GM19468 (cell line): Measurements from ENCODE around the gene SUPT4H1.

Experiments
- ATAC-seq: cut with Tn5 transposase; IDR thresholded peaks from one replicate; pipeline ENCODE4 v1.9.1; 2021; ENCODE audit warnings: mild to moderate bottlenecking, moderate library complexity, moderate number of reproducible peaks; ENCODE audit not compliant: unreplicated experiment; ENCODE audit errors: extremely low read depth

SUPT4H1 gene

DNA sequence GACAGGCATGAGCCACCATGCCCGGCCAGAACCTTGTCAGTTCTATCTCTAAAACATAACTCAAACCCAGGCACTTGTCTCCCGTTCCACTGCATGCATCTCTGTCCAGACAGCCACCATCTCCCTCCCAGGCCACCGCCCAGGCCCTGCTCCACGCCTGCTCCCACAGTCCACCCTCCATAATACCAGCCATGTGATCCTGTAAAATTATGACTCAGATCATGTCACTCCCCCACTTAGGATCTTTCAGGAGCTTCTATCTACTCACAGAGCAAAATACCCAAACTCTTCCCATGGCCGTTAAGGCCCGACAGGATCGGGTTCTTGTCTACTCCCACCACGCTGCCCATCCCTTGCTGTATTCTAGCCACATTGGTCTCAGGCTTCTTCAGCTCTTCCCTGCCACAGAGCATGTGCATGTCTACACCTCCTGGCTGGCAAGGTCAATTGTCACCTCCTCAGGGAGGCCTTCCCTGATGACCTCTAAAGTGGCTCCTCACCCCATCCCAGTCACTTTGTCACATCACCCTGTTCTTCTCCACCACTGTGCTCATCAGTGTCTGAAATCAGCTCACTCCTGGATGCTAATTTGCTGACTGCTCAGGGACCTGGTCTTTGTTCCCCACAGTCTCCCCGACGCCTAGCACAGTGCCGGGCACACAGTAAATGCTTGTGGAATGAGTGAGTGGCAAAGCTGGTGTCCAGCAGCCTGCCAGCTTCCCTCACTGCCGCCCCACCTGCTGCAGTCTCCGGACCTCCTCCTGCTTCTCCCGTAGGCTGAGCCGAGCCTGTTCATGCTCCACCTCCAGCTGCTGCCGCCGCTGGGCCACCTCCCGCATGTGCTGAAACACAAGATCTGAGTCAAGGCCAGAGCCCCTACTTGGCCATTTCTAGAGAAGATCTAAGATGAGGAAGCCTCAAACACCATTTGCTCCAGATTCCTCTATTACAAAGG lies 30.2 kb downstream of the SUPT4H1 start:
- no peak for ATAC-seq

DNA sequence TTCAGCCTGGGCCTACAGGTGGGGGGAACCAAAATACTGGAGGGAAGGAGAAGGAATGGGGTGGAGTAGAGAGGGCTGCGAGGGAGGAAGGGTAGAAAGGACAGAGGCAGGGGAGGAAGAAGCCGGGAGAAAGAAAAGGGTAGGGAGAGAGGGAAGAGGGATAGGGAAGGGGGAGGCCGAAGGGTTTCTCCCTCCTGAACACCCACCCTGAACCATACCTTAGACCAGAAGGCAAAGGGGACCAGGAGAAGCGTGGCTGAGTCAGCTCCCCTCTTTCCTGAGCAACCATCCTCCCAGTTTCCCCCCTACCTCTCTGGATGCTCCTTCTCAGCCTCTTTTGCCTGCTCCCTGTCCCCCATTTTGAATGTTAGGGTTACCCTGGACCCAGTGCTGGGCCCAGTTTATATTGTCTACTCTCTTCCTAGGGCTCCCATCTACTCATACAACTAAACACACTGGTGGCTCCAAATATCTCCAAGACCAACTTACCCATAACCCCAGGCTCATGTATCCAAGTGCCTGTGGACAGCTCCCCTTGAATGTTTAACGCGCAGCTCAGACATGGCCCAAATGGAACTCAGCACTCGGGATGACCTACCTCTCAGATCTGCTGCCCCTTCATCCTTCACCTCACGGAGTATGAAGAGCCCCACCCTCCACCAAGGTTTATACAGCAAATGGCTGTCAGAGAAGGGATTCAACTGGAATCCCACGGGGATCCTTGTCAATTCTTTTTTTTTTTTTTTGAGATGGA lies 31.3 kb downstream of the SUPT4H1 start:
- ATAC-seq: no peak

DNA sequence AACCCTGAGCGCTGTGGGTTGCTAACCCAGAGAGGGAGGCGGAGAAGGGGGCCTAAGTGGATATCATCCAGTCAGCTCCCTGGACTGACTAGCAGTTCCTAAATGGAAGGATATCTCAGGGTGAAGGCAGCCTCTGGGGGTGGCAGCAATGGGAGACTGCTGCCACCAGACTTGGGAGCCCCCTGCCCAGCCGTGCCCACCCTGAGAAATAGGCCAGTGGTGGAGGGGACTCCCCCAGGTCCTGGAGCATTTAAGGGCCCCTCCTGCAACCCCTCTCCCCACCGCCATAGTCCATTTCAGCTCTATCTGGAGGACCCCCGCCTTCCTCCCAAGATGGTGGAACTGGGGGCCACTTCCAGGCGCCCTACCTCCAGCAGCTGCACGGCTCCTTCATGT lies 31.8 kb downstream of the SUPT4H1 start:
- no peak for ATAC-seq

DNA sequence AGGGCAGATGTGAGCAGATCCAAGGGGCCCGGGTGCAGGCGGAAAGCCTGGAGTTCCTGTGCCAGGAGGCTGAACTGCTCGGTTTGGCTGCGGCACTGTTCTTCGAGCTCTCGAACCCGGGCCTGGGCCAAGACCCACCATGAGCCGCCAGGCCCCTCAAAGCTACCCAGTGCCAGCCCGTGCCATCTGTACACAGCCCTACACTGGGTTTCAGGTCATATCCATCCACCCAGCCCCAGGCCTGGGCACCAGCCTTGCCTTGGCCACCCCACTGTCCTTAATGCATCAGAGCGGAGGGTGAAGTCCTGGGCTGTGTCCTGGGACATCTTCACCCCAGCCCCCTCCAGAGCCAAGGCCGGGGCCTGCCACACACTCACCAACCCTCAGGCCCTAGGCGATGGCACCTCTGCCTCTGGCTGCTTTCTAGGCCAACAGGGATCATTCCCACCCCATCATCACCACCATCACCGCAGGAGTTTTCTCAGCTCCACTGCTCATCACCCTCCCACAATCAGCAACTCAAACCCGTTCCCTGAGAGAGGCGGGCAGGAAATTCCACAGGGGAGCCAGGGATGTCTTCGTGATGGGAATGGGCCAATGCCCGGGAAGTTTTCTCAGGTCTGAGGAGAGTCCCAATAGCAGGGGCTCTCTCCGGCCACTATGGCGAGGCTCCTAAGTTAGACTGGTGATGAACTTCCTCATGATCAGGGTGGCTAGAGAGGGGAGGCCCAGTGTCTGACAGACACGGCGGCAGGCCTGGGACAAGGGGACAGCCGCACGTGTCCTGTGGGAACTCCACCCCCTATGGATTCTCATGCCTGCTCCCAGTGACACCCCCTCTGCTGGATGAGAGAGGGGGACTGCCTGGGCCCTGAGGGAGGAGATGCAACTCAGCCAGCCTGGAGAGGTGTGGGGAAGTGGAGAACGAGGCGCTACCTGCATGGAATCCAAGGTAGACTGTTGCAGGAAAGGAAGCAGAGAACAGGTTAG lies 32.5 kb downstream of the SUPT4H1 start:
- ATAC-seq: no peak

- no peak for ATAC-seq
These were observed 33.3 kb downstream of the SUPT4H1 start for GRCh38 chr17:58318627-58319172.

- ATAC-seq: no peak
These were observed 33.9 kb downstream of the SUPT4H1 start for GRCh38 chr17:58318065-58318481.

- no peak for ATAC-seq
These were observed 34.5 kb downstream of the SUPT4H1 start for GRCh38 chr17:58317421-58318064.

- no peak for ATAC-seq
These were observed 35.6 kb downstream of the SUPT4H1 start for GRCh38 chr17:58316260-58316960.

- no peak for ATAC-seq
These were observed 36.3 kb downstream of the SUPT4H1 start for GRCh38 chr17:58315750-58316149.

GRCh38 chr17:58315281-58315711 lies 36.7 kb downstream of the SUPT4H1 start:
- no peak for ATAC-seq

- ATAC-seq: no peak
These were observed 37.3 kb downstream of the SUPT4H1 start for GRCh38 chr17:58314706-58315015.

GRCh38 chr17:58313815-58314705 lies 37.9 kb downstream of the SUPT4H1 start:
- ATAC-seq: no peak

- no peak for ATAC-seq
These were observed 39.2 kb downstream of the SUPT4H1 start for GRCh38 chr17:58312829-58313228.

- no peak for ATAC-seq
These were observed 39.9 kb downstream of the SUPT4H1 start for GRCh38 chr17:58312021-58312630.

DNA sequence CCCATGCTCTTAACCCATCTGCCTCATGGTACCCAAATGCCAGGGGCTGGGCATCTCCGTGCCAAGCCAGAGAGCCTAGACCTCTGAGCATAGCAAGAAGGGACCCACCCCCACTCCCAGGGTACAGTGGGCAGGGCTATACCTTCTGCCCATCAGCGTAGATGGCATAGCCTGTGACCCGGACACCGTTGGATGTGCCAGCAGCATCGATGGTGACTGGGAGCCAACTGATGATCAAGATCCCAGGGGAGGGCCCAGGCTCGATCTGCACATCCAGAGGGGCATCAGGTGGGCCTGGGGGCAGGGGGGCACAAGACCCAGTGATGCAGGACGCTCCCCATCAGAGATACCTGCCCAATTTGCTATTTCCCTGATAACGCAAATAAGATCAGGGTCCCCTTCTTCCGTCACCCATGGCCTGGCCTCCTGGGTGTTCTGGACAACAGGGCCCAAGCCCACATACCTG lies 40.5 kb downstream of the SUPT4H1 start:
- ATAC-seq: no peak

DNA sequence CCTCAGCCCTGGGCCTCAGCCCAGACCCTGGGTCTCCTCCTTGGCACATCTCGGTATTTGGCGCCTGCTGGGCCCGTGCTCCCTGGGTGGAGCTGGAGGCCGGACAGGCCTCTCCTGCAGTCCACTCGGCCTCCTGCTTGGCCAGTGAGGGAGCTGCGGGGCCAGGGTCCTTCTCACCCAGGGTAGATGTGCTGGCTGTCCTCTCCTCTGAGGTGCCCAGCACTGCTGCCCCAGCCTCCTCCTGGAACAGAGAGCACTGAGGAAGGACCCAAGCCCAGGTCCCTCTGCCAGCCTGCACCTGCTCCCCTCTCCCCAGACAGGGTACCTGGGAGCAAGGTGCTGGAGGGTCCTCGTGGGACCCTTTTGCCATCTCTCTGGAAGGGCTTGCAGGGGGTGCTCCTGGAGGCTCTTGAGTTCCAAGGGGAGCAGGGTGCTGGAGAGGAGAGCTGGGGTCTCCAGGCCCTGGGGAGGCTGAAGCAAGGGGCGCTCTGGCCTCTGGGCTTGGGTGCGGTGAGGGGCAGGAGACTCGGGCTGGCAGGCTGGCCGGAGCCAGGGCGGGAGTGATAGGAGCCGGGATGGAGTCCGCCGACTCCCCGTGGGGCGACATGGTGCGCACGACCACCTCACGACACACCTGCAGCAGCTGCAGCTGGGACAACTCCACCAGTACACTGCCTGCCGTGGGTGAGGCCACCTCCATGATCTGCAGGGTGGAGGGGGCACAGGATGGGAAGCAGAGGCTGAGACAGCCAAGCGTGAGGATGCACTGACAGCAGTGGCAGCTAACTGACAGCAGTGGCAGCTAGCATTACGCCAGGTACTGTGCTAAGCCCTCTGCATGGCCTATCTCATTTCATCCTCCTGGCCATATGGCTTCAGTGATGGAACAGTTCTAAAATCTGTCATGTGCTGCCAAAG lies 41.2 kb downstream of the SUPT4H1 start:
- no peak for ATAC-seq
